ENCODE measurements around the gene KNG1.
"Not testable (repeated sequence)": the region's sequence is repeated elsewhere in the genome, so short reads cannot be mapped to it uniquely, and the experiment has no call there.

The KNG1 gene

DNA sequence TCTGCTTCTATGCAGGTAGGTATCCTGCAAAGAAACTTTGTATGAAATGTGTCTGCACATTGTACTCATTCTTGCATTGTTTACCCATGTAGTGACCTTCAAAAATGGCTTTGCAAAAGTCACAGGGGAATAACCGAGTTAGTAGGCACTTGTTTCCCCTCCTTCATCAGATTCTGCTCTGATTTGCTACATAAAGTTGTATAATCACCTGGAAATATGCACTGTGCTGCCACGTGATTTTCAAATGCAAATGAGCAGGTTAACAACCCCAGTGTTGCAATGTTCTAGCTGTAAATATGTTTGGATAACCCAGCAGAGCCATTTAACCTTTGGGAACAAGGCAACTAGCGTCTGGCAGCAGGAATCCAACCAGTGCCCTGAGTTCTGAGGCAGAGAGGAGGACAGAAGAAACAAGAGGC lies at the start of gene KNG1:
TSS of gene KNG1 (plus strand) at position 321 of the 419 bp plus-strand sequence. CDS start 184 bp downstream, outside the sequence.
- DNase-seq = no peak

GRCh38 chr3:186668426-186668825 lies 48.7 kb upstream of the KNG1 start:
- no peak for DNase-seq

GRCh38 chr3:186669378-186670084 lies 47.6 kb upstream of the KNG1 start:
- DNase-seq = no peak

DNA sequence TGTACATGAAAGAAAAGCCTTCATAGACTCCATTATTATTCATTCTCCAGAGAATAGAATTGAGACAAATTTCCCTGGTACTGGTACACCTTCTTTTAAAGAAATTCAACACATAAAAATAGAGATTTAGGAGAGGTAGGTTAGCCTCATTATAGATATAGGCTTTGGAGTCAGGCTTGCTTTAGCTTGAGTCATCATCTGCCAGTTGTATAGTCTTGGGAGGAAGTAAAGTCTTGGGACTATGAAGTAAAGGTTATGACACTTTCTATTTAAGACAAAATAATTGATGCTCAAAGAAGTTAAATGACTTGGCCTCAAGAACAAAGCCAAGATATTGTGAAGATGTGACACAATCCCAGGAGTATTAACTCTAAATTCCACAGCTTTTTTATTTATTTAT lies 47.0 kb upstream of the KNG1 start:
- DNase-seq = no peak

DNA sequence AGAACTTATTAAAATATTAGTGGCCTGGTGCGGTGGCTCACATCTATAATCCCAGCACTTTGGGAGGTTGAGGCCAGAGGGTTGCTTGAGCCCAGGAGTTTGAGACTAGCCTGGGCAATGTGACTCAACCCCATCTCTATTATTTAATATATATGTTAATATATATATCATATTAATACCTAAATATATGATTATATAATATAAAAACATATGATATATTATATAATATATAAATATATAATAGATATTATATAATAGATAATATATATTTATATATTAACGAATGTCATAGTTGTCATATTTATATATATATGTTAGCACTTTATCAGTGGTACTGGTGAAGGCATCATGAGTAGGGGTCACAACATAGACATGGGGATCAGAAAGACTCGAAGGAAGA lies 46.1 kb upstream of the KNG1 start:
- DNase-seq = no peak

GRCh38 chr3:186678604-186679003 lies 38.6 kb upstream of the KNG1 start:
- no peak for DNase-seq

- DNase-seq = no peak
Measured at GRCh38 chr3:186679151-186679550, 38.0 kb upstream of the KNG1 start.

GRCh38 chr3:186680869-186681268 lies 36.3 kb upstream of the KNG1 start:
- DNase-seq = no peak

DNA sequence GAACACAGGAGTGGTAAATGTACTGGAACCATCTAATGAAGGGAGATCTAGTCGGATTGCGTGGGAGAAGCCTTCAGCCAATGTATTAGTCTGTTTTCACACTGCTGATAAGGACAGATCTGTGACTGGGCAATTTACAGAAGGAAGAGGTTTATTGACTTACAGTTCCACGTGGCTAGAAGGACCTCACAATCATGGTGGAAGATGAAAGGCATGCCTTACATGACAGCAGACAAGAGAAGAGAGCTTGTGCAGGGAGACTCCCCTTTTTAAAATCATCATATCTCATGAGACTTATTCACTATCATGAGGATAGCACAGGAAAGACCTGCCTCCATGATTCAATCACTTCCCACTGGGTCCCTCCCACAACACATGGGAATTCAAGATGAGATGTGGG lies 34.3 kb upstream of the KNG1 start:
- no peak for DNase-seq

GRCh38 chr3:186683979-186684378 lies 33.2 kb upstream of the KNG1 start:
- DNase-seq = no peak

DNA sequence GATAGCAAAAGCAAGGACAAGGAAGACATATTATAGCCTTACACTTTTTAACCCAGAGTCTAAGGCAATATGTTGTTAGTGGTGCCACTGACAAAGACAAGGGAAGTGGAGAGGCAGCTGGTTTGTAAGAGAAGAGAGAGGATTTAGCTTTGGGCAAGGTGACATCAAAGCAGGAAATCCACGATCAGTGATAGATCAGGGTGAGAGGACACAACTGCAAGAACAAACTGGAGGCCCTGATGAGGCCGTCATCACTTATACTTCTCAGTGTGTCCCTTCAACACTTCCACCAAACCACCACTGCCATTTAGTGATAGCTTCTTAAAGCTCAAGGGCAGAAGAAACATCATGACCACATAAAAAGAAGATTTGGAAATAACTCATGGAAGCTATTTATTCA lies 30.7 kb upstream of the KNG1 start:
- DNase-seq = not testable (repeated sequence)

- DNase-seq = no peak
Measured at GRCh38 chr3:186687120-186687651, 30.0 kb upstream of the KNG1 start.

DNA sequence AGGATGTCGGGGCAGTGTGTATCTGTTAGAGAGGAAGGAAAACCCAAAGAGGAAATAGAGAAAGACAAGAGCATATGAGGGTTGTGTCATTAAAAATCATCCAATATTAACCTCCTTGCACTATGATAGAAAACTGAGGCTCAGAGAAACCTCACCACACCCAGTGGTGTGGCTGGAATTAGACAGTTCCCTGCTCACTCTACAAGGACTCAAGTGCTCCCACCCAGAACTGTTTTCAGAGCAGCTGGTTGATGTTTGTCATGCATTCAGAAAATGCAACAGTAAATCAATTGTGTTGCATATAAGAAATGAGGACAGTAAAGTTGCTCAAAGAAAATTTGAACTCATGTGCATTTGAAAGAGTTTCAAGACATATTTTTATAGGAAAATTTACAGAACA lies 26.9 kb upstream of the KNG1 start:
- DNase-seq = not testable (repeated sequence)

GRCh38 chr3:186691676-186692075 lies 25.5 kb upstream of the KNG1 start:
- DNase-seq = no peak

DNA sequence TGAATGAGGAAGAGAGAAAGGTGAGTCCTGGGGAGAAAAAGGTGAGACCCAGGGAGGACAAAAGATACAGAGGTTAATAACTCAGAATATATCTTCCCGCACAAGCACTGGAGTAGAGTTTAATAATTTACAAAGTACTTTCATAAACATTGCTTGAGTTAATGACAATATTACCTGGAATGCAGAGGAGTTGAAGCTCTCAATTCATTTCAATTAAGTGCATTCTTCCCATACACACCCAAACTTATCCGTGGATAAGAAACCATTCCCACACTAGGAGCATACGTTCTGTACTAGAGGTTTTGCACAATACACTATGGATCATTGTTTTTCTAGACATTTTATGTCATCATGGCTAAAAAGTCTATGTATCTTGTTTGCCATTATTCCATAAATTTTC lies 23.3 kb upstream of the KNG1 start:
- no peak for DNase-seq

- no peak for DNase-seq
Measured at GRCh38 chr3:186694288-186695032, 22.7 kb upstream of the KNG1 start.

DNA sequence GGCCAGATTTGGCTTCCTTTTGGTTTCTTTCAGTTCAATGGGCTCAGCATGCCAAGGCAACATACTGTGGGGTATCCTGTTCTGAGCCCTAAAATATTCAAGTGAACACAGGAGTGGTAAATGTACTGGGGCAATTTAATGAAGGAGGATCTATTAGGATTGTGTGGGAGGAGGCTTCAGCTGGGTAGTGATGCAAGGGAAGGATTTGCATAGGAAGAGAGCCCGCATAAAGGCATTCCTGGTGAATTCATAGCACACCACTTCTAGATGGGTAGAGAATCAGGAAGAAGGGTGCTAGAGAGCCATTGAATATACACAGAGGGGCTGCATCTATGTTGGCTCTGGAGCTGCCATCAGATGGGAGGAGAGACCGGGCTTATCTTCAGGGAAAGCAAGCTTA lies 20.6 kb upstream of the KNG1 start:
- DNase-seq = no peak

DNA sequence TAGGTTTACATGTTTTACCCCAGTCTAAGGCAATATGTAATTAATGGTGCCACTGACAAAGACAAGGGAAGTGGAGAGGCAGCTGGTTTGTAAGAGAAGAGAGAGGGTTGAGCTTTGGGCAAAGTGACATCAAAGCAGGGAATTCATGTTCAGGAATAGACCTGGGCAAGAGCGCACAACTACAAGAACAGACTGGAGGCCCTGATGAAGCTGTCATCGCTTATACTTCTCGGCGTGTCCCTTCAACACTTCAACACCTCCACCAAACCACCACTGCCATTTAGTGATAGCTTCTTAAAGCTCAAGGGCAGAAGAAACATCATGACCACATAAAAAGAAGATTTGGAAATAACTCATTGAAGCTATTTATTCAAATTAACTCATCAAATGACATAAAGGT lies 19.6 kb upstream of the KNG1 start:
- DNase-seq = no peak

DNA sequence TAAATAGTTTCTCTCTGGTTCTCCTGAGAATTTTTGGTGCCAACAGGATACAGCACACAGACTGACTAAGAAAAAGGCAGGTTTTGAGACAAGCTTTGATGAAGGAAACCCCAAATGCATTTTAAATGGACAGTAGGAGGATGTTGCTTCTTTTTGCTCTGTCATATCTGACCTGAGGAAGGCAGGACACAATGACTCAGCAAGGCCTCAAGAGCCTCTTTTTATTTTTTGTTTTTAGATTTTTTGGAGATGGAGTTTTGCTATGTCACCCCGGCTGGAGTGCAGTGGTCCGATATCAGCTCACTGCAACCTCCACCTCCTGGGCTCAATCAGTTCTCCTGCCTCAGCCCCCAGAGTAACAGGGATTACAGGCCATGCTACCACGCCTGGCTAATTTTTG lies 16.9 kb upstream of the KNG1 start:
- DNase-seq = no peak

DNA sequence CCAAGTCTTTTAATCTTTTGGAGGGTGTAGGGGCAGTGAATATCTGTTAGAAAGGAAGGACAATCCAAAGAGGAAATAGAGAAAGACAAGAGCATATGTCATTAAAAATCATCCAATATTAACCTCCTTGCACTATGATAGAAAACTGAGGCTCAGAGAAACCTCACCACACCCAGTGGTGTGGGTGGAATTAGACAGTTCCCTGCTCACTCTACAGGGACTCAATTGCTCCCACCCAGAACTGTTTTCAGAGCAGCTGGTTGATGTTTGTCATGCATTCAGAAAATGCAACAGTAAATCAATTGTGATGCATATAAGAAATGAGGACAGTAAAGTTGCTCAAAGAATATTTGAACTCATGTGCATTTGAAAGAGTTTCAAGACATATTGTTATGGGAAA lies 14.7 kb upstream of the KNG1 start:
- not testable (repeated sequence) for DNase-seq

DNA sequence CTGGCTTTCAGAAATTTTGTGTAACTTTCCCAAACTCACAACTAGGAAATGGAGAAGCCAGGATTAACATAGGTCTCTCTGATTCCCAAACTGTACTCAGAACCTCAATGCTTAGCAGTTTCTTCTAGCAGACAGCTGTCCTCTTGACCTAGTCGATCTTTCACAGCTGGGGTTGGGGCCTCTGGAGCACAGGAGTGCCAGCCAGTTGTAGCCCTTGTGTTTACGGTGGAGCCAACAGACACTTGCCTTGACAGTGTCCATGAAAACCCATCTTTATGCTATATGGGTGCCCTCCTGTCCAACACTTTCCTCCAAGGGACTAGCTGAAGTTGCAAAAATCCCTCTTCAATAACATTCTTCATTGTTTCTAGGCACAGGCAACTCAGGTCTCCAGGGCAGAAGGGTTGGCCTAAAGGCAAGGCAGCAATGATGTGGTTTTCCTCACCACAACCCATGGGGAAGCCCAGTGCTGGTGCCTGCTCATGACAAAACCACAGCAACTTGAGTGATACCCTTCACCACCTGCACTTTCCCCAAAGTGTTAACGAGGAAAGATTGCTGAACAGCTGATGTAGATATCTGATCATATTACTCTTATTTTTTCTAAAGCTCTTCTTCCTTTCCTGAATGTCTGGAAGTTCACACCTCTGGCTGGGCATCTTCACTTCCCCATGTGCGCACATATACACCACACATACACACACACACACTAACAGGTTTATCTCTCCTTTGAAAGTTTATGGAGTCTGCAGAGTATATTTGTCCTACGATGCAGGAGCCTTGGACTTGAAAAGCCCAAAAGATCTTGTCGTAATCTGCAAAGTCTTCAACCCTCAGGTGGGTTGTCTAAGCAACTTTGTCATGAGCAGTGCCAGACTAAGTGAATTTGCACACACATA lies 11.0 kb upstream of the KNG1 start:
- DNase-seq = peak; percentile 11

DNA sequence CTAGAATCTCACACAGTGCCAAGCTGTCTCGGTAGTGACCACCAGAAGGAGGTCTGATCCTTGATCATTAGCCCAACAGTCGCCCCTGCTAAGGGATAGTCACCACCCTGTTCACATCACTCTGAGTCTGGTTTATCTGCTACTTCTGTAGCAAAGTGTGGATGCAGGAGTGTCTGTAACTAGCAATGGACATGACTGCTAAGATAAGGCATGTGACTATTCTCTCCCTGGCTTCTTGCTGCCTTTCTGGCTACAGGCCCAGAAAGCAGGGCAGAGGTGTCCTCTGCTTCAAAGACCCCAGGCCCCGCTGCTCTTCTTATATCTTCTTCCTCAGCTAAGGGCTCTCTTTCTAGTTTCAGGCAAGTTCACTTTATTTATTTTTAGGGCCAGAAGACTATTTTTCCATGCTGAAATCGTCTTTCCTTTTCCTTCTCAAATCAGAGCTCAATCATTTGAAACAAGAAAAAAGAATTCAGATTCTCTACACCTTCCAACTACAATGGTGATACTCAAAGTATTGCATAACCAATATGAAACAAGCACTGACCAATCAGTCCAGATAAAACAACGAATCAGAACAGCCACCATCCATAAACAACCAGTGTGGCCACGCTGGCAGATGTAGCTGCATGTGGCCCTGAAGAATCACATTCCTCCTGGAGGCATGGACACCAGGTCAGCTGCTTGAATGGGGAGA lies 8.0 kb upstream of the KNG1 start:
- no peak for DNase-seq

GRCh38 chr3:186710694-186711093 lies 6.5 kb upstream of the KNG1 start:
- DNase-seq = not testable (repeated sequence)

Measured in stimulated activated naive CD4-positive, alpha-beta T cell treated with Interleukin-2 at 50 U/mL for 16 hours (primary cell).